Measurements from ENCODE around the gene CCDC136.

- TF ChIP-seq EP300 (IDR thresholded peaks at IDR 0.05) (no peak), POLR2A (IDR thresholded peaks at IDR 0.05; ENCODE audit: low read depth) (no peak), POLR2AphosphoS5 (IDR thresholded peaks at IDR 0.05) (no peak), CTCF (IDR thresholded peaks at IDR 0.05) (peak in 2 of 3 experiments; percentile 5 to 25)
These were observed 77.6 kb downstream of the CCDC136 start for GRCh38 chr7:128869138-128869943.

All from esophagus muscularis mucosa (tissue), 4 donors.